HG03097 (cell line): ENCODE results near the gene LARGE1.

Experiments used
- ATAC-seq: cut with Tn5 transposase; IDR thresholded peaks from one replicate; pipeline ENCODE4 v1.9.1; 2021; ENCODE audit not compliant: unreplicated experiment, low FRiP score

LARGE1 gene

GRCh38 chr22:33680632-33681031 is 239.6 kb downstream of the LARGE1 start:
- ATAC-seq, result no peak

GRCh38 chr22:33678523-33678922 is 241.8 kb downstream of the LARGE1 start:
- no peak for ATAC-seq

GRCh38 chr22:33677536-33677935 is 242.7 kb downstream of the LARGE1 start:
- no peak for ATAC-seq

GRCh38 chr22:33674357-33674756 is 245.9 kb downstream of the LARGE1 start:
- no peak for ATAC-seq

- ATAC-seq, result no peak
Measured at GRCh38 chr22:33669746-33670145, 250.5 kb downstream of the LARGE1 start.

GRCh38 chr22:33666961-33667619 is 253.2 kb downstream of the LARGE1 start:
- ATAC-seq, result no peak

- no peak for ATAC-seq
Measured at GRCh38 chr22:33666279-33666960, 253.9 kb downstream of the LARGE1 start.

GRCh38 chr22:33659448-33659847 is 260.8 kb downstream of the LARGE1 start:
- ATAC-seq, result no peak

- no peak for ATAC-seq
Measured at GRCh38 chr22:33658775-33659174, 261.5 kb downstream of the LARGE1 start.

- no peak for ATAC-seq
Measured at GRCh38 chr22:33657670-33658069, 262.6 kb downstream of the LARGE1 start.

- no peak for ATAC-seq
Measured at GRCh38 chr22:33656808-33657628, 263.3 kb downstream of the LARGE1 start.

GRCh38 chr22:33654173-33654895 is 265.9 kb downstream of the LARGE1 start:
- ATAC-seq, result no peak

- ATAC-seq, result no peak
Measured at GRCh38 chr22:33653532-33654063, 266.7 kb downstream of the LARGE1 start.

GRCh38 chr22:33652615-33653014 is 267.7 kb downstream of the LARGE1 start:
- no peak for ATAC-seq

GRCh38 chr22:33650244-33650643 is 270.0 kb downstream of the LARGE1 start:
- no peak for ATAC-seq

- no peak for ATAC-seq
Measured at GRCh38 chr22:33648478-33648877, 271.8 kb downstream of the LARGE1 start.

- no peak for ATAC-seq
Measured at GRCh38 chr22:33640900-33641299, 279.4 kb downstream of the LARGE1 start.

- ATAC-seq, result no peak
Measured at GRCh38 chr22:33639588-33640254, 280.6 kb downstream of the LARGE1 start.

GRCh38 chr22:33635766-33636165 is 284.5 kb downstream of the LARGE1 start:
- ATAC-seq, result no peak

- no peak for ATAC-seq
Measured at GRCh38 chr22:33631777-33632176, 288.5 kb downstream of the LARGE1 start.
